Limb (tissue), 2 donors: ENCODE measurements around the gene CACNA2D4.

Source experiments
- DNase-seq, 2 donors: peaks; one replicate each; pipeline ENCODE4 v3.0.0-alpha.2; 2016; ENCODE audit errors: extremely low spot score in 2 of 2

CACNA2D4 gene

DNA sequence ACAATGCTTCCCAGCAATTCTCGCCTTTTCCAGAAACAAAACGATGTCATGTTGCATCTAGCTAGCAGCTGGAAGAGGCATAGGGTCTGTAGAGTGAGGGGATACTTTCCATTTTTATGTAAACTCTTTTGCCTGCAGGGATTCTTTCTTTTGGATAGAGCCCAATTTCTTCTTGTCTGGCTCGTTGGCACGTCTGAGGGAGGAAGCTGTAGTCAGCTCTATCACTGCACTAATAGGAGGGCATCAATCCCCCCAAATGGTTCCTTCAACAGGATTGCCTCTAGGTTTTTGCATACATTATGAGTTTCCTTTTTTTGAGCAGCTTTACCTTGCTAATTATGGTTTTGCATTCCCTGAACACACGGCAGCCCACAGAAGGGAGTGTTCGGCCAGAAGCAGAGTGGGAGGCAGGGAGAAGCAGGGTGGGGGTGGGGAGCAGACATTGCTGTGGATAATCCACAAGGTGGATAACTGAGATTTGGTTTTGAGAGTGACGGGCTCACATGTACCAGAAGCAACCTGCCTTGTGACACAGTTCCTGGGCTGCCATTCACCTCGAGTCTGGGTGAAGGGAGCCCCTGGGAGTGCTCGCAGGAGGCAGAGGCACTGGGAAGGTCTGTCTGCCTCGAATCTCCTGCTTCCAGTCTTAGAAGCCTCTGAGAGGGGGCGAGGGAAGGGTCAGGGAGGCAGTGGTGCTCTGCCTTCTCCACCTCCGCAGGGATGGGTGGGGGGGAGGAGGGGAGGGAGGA, 73.6 kb downstream of the CACNA2D4 start:
- DNase-seq: peak in 1 of 2 donors; percentile 24

DNA sequence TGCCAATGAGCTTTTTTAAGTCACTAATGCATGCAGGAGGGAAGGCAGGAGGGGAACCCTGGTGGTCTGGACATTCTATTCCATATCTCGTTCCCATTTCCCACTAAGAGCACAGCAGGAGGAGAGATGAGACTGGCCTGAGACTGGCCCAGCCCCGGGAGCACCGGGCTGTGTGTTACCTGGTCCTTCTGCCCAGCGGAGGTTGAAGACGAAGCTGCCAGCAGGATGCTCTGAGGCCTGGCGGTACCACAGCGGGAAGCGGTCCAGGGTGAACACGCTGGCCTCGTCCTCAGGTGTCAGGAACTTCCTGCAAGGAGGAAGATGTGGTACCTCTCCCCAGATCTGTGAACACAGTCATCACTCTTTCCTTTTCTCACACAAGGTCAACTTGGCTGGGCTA, 74.2 kb downstream of the CACNA2D4 start:
- DNase-seq: no peak

DNA sequence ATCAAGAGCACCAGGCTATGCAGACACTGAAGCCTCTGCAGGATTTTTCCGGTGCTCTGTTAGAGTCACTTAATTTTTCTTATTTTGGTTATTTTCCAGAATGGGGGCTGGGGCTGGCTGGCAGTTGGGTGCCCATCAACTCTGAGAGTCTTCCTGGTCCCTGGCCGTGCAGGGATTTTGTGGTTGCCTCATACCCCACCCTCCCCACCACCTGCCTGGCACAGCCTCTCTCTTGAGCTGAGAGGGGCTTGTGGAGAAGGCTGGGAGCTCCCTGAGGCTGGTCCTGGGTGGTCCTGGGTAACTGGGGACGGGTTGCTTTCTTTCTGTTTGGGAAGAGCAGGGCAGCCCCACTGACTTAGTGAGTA, 74.8 kb downstream of the CACNA2D4 start:
- DNase-seq: peak in 1 of 2 donors; percentile 13

DNA sequence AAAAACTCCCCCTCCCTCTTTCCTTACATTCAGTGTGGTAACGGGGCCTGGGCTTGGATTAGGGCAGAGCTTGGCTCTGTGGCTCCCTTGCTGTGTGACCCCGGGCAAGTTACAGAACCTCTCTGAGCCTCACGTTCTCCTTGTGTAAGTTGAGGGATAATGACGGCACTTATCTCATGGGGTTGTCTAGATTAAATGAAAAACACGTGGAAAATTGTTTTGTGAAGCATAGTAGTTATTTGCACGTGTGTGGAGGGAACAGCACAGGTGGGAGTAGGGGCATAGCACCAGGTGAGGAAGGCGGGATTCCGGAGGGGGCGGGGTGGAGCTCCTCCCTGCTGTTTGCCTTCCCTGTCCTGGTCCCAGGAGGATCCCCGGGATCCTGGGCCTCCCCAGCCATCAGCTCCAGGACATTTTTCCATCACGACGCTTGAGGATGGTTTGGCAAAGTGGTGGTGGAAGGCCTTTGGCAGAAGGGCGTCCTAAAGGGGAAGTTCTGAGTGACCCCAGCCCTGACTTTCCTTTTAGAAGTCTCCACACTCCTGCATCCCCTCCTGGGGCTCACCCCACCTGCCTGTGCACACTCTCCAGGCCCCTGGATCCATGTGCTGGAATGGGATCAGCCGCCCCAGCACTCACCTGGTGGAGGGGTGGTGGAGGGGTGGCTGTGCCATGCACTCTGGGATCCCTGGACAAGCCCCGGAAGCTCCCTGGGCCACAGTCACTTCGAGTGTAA, 75.4 kb downstream of the CACNA2D4 start:
- peak in 1 of 2 donors; percentile 14 for DNase-seq

DNA sequence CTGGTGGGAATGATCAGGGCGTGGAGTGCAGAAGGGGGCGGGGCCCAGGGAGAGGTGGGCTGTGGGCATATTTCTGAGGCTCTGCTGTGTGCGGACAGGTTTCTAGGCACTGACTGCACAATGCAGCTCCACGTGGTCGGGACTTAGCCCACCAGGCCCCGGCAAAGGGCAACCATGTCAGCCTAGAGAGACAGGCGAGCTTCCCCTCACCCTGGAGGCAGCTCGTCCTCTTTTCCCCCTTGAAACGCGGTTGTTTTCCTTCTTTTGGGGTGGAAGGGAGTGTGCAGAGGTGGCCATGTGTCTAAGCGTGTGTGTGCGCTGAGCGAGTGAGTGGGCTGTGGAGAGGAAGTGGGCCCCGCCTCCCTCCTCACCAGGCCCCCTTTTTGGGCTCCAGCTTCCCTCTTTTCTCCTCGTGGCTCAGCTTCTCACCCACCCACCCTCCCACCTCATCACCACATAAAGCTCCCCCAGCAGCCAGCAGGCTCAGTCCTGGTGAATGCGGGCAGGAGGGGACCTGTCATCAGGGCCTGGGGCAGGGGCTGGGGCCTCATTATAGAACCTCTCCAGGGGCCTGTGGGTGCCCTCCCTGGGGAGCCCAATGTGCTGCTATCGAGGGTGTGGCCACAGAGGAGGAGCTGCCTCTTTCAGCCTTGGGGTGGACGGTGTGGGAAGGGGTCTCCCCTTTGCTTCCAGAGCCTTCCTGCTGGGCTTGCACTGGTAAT, 76.1 kb downstream of the CACNA2D4 start:
- DNase-seq: peak in 1 of 2 donors; percentile 15

DNA sequence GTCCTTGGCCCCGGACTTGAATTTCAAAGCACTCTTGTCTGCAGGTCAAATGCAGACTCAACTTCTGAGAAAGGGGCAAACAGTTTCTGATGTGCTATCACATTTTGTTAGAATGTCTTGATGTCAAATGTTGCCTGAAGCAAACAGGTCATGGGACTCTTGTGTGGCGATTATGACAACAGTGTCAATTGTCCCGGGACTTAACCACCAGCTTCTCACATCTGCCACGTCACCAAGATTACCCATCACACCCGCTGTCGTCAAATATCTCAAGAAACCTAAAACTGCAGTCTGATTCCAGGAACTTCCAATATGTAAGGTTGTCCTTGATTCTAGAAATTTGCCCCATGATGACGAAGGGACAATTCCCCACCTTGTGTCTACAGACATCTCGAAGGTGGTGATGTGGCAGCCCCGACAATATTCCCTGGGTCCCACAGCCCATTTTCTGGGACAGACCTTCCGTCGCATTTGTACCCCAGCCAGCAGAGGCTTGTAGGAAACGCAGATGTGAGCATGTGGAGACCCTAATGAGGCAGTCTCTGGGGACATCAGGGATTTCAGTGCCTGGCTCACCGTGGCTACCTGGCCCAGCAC, 76.8 kb downstream of the CACNA2D4 start:
- peak in 1 of 2 donors; percentile 18 for DNase-seq

DNA sequence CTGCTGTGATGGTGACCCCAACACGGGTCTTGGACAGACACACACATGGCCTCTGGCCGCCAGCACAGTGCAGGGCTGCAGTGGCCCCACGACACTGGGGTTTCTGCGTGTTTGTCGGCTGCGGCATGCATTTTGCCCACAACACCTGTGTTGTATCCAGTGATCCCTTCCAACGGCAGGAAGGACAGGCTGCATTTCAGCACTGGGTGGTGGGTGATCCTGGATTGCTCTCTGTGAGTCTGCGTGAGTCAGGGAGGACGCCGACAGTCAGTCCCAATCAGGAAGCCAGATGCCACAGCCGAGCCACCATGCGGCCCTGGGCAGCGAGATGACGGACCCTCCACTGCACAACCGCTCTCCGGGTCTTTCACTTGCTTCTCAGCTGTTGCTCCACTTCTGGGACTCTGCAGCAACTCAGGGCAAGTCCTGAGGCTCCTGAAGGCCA, 77.4 kb downstream of the CACNA2D4 start:
- no peak for DNase-seq

DNA sequence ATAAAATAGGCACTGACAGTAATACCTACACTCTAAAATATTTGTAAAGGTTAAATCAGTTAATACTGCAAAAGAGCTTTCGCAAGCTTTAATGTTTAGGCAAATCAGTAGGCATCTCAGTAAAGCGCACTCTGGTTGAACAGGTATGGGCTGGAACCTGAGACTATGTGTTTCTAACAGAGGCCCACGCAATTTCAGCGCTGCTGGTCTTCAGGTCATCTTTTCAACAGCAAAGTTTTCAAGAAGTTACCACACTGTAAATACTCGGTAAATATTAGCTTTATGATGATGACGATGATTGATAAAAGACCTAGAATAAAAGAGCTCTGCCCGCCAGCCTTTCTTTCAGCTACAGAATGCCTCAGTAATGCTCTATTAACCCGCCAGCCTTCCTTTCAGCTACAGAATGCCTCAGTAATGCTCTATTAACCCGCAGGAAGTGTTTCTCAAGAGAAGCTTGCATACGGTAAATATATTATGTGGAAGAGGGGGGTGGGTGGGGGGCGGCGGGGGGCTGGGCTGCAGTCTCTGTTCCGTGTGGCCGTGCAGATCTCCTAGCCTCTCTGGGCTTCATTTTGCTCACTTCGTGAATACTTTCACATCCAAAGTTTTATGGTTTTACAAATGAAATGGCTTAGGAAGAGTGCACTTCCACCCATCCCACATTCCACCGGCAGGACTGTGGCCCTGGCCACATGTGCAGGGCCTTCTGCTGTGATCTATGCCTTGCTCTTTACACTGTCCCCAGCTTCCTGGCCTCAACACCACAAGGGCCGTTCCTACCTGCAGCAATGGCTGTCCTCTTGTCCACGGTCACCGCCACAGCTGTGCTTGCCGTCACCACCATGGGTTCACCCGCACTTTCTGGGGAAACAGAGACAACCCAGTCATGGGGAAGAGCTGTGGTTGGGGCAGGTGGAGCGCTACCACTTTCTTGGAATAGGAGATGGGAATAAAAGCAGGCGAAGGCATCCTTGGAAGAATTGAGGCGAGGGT, 78.2 kb downstream of the CACNA2D4 start:
- no peak for DNase-seq

DNA sequence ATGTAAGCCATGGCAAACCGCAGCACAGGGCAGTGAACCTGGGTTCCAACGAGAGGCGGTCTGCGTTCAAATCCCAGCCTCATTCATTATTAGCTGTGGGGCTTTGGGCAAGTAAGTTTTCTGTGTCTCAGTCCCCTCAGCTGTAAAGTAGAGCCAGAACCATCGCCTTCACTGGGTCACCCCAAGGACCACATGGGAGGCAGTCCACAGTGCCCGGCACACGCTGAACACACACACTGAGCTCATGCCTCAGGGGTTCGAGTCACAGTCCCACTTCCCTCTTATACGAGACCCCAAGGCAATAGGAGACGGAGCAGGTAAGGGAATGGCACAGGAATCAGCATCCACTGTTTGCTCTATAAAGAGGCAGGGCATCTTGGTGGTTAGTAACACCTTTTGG, 79.0 kb downstream of the CACNA2D4 start:
- no peak for DNase-seq

DNA sequence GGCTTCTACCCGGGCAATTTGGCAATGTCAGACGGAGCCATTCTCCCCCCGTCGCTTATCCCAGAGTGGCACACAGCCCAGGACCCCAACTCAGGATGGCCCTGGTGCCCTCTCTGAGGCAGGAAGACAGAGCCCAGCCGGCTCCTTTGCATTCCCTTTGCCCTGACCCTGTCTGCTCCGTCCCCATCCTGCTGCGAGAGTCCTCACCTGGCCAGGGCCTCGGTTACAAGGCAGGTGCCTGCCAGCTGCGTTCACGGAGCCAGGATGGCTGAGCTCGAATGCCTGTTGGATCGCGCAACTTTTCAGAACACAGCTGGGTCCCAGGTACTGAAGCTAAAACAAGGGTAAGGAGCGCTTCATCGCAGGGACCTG, 79.5 kb downstream of the CACNA2D4 start:
- no peak for DNase-seq

DNA sequence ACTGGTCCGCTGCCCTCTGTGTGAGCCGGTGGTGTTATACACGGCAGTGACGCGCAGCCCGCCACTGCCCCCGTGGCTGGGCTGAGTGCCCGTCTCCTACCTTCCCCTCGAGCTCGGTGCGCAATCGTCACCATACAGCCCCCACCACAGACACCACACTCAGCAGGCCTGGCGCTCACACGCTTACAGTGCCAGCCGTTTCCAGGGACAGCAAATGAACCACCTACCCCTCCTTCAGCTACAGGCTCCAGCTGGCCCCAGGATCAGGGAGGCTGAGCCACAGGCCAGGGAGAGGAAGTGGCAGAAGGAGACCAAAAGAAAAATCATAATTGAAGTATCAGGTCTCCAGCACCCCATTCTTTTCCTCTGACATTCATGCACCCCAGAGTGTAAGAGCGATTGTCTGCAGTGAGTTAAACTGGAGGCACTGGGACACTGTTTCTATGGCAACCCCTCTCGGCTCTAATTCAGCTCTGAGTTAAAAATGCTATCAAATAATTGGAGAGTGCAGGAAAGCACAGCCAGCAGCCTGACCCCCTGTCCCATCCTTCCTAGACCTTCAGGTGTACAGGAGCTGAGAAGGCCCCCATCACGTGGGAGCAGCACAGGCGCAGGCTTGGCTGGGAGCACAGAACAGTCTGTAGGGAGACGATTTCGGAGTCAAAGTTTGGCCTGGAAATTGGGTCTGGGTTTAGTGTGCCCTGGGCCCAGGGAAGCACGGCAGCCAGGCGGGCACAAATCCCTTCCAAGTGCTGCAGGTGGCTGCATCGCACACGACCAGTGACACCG, 80.1 kb downstream of the CACNA2D4 start:
- DNase-seq: no peak

DNA sequence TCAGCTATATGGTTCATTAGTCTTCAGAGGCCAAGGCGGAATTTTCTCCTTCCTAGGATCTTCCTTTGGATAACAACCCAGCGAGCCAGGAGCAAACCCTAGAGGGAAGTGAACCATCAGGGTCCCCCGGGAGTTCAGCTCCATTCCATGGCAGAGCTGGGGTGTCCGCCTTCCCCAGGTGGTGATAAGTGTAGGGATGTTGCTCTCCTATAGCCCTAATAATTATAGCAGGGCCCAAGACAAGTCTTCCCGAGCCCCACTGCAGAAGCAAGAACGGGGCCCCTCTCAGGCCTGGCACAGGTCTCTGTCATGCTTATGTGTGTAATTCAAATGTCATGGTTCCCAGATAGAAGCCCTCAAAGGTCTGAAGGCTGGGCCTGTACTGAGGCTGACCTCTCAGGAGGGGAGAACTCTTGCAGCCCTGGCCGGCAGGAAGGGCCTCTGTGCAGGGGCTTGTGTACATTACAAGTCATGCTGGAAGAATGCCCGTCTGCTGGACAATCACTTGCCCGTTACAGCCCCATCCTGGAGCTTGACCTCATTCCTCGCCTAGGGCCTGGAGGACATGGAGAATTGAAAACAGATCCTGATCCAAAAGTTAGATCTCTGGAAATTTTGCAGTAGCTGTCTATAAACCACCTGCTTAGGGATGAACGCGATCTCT, 80.8 kb downstream of the CACNA2D4 start:
- DNase-seq: no peak

DNA sequence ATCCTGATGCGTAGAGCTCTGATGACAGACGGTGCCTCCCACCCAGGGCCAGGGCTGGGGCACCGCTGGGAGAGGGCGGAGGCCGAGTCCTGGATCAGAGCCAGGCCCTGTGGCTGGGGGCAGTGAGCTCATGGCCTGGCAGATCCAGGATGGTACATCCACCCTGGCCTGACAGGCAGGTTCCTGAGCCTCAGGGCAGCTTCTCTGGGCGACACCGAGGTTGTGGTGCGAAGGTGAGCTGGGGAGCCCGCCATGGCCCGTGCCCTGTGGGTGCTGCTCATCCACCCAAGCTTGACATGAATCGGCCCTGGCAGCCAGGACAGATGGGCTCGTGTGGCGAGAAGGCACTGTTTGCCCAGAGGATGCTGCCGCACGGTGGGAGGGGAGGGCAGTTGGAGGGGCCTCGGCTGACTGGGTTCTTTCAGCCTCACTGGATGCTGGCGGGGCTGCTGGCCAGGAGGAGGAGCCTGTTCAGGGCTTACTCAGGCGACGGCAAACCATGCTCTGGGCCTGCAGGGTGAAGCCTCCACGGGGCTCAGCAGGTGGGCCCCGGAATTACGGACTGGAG, 81.5 kb downstream of the CACNA2D4 start:
- DNase-seq: no peak

DNA sequence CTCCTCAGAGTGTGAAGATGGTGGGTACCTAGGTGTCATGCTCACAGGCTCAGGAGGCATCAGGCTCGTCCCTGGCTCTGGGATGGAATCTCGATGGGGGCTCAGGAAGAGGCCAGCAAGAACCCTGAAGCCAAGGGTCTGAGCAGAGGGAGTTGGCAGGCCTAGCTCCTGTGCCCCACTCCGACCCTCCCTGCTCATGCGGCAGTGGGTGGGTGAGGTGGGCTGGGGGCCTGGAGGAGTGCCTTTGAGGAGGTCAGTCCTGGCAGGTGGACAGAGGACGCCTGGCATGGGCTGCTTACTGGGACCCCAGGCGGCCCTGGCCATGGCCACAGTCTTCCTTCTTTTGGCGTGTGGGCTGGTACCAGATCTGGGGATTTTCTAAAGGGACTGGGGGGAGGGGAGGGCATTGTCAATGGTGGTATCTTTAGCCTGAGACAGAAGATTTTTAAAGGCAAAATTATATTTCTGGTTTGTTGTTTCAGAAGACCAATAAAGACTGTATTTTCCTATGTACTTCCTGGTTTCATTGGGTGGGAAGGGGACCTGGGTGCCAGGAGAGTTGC, 82.1 kb downstream of the CACNA2D4 start:
- no peak for DNase-seq

DNA sequence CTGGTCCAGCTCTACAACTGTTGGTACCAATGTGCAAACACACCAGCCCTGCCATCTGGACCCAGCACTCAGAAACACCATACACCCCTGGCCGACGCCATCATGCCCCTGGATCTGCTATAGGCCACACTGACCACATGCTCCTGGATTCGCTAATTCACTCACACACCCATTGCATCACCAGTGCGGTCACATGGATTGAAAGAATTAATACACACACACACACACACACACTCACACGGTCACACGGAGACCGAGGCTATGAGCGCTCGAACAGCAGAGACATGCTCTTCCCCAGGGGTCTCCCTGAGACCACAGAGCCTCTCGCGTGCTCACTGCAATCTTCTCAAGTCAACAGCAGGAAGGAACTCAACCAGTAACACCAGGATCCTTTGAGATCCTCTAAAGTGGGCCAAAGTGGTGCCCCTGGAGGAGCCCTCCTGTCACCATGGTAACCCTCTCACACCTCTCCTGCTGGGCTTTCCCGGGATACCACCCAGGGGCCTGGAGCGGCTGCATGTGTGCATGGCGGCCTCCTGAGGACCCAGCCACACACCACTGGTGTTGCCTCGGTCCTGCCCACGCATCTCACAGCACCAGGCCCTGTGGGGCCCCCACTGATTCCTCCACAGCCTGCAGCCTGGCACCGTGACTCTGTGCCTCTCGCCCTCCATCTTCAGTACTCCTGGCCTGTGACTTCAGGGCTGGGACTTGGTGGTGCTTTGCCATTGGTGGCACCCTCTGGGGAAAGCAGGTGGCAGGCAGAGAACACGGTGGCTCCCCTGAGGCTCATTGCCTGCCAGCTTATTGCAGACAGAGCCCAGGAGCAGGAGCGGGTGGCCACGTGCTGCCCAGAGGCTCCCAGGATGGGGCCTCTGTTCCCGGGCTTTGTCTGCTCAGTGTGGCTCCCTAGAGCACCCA, 83.0 kb downstream of the CACNA2D4 start:
- no peak for DNase-seq

DNA sequence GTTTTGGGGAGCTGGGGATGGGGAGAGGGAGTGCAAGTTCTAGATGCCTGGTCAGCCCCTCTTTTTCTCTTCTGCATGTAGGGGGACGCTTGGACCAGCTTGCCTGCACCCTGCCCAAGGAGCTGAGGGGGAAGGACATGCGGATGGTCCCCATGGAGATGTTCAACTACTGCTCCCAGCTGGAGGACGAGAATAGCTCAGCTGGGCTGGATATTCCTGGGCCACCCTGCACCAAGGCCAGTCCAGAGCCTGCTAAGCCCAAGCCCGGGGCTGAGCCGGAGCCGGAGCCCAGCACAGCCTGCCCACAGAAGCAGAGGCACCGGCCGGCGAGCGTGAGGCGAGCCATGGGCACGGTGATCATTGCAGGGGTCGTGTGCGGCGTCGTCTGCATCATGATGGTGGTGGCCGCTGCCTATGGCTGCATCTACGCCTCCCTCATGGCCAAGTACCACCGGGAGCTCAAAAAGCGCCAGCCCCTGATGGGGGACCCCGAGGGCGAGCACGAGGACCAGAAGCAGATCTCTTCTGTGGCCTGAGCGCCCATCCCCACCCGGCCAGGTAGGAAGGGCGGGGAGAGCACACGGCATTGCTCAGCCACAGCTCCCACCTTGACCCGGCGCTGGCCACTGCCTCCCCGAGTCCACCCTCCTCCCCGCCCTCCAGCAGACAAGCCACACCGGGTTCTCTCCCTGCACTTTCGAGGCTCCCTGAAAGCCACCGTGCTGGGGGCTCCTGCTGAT, 84.1 kb downstream of the CACNA2D4 start:
- no peak for DNase-seq

DNA sequence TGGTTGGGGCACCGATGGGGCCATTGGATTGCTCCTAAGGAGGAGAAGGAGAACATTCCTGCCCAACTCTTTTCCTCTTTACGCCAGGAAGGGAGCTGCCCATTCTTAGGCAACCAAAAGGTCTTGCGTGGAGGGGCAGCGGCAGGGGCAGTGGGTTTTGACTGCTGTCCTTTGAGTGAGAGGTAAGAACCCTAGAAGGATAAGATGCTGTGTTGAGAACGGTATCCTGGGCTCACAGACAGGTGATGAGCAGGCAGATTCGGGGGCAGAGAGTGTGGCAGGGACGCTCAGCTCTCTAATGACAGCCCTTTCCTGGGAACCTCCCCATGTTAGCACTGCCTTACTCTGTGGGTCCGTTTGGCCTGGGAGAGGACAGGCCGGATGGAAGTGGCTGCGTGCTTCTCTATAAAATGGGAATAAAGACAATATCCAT, 84.8 kb downstream of the CACNA2D4 start:
- no peak for DNase-seq
